Adrenal gland (tissue), 5 donors: ENCODE measurements around the gene NOX5.

ENCODE experiments used
- CTCF ChIP-seq, 6 experiments: fragments of 450-650 bp in 4 of 6; fragments of 200-600 bp in 2 of 6; sonication (generic) in 1 of 6; IDR thresholded peaks; 1 replicate in 5 of 6; 2 replicates in 1 of 6; pipeline versions ENCODE4 v1.5.1 to v1.8.0; 2016 to 2021; ENCODE audit warnings: antibody characterized with exemption in 6 of 6, mild to moderate bottlenecking in 2 of 6, moderate library complexity in 1 of 6
- POLR2A ChIP-seq, 2 donors: fragments of 450-650 bp; IDR thresholded peaks; one replicate each; pipeline ENCODE4 v1.6.1; 2017; ENCODE audit warnings: antibody characterized with exemption in 2 of 2, mild to moderate bottlenecking in 2 of 2, moderate library complexity in 1 of 2
- donor health status: DM: no; HTN: no; CAD: no.

- TF ChIP-seq CTCF (IDR thresholded peaks at IDR 0.05) (no peak), POLR2A (IDR thresholded peaks at IDR 0.05) (no peak)
These were observed 40.8 kb downstream of the NOX5 start for GRCh38 chr15:69055251-69055650.
